Uterus (tissue), 2 donors: ENCODE results near the gene UPP1.

Experiments used
- POLR2A ChIP-seq, 2 donors: fragments of 450-650 bp; IDR thresholded peaks; one replicate each; pipeline ENCODE4 v1.6.1; 2016; ENCODE audit warnings: antibody characterized with exemption in 2 of 2, mild to moderate bottlenecking in 1 of 2, moderate library complexity in 1 of 2
- TF ChIP-seq, protein P1 (sequence below), 4 experiments: fragments of 200-600 bp in 2 of 4; fragments of 450-650 bp in 2 of 4; sonication (generic) in 2 of 4; IDR thresholded peaks; one replicate each; pipeline ENCODE4 v1.5.1; 2016 to 2019; ENCODE audit warnings: antibody characterized with exemption in 4 of 4, mild to moderate bottlenecking in 2 of 4, moderate library complexity in 1 of 4

DNA sequence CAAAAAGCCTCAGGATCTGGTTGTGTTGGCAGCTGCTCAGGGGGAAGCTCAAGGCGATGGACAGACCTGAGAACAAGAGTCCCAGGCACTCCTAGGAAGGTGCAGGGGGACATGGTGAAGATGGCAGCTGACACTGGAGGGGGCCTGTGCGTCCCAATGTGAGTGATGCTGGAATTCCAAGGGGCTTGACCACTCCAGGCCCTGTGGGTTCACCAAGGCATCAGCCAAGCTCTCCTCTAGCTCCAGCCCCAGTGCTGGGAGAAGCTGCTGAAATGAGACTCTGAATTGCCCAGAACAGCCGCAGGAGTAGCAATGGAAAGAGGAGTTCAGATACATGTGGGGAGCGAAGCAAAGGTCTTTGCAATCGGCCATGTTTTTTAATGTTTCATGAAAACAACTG, 16.0 kb downstream of the UPP1 start:
- TF ChIP-seq, protein P1, sequence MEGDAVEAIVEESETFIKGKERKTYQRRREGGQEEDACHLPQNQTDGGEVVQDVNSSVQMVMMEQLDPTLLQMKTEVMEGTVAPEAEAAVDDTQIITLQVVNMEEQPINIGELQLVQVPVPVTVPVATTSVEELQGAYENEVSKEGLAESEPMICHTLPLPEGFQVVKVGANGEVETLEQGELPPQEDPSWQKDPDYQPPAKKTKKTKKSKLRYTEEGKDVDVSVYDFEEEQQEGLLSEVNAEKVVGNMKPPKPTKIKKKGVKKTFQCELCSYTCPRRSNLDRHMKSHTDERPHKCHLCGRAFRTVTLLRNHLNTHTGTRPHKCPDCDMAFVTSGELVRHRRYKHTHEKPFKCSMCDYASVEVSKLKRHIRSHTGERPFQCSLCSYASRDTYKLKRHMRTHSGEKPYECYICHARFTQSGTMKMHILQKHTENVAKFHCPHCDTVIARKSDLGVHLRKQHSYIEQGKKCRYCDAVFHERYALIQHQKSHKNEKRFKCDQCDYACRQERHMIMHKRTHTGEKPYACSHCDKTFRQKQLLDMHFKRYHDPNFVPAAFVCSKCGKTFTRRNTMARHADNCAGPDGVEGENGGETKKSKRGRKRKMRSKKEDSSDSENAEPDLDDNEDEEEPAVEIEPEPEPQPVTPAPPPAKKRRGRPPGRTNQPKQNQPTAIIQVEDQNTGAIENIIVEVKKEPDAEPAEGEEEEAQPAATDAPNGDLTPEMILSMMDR (IDR thresholded peaks at IDR 0.05), result no peak
- TF ChIP-seq POLR2A (IDR thresholded peaks at IDR 0.05), result no peak
